Prostate gland (tissue), 2 donors: ENCODE data around the gene NPDC1. TPM values are rescaled to one million over a fixed set of nuclear protein-coding genes. Genes with fewer than 3 reads are reported as not detected.

Source experiments
- DNase-seq: peaks from one replicate; pipeline ENCODE4 v3.0.0-alpha.2; 2019; ENCODE audit warnings: low spot score
- H3K27ac ChIP-seq, 2 donors: fragments of 200-600 bp; sonication (generic); 2 replicates each; pipeline ENCODE4 v1.5.1; 2017 to 2019
- H3K27me3 ChIP-seq: fragments of 200-600 bp; sonication (generic); replicated peaks from 2 replicates; pipeline ENCODE4 v1.5.1; 2019; ENCODE audit not compliant: insufficient read depth
- H3K36me3 ChIP-seq, 2 donors: fragments of 200-600 bp; sonication (generic); 1 replicate in 1 of 2; 2 replicates in 1 of 2; pipeline versions ENCODE4 v1.5.1 to v1.8.1; 2017 to 2019
- H3K4me1 ChIP-seq: fragments of 200-600 bp; sonication (generic); replicated peaks from 2 replicates; pipeline ENCODE4 v1.5.1; 2019
- H3K4me3 ChIP-seq, 2 donors: fragments of 200-600 bp; sonication (generic); 2 replicates each; pipeline ENCODE4 v1.5.1; 2017 to 2019
- H3K9me3 ChIP-seq: fragments of 200-600 bp; sonication (generic); 2 replicates; pipeline ENCODE4 v1.5.1; 2017
- POLR2A ChIP-seq: fragments of 450-650 bp; IDR thresholded peaks from one replicate; pipeline ENCODE4 v1.6.1; 2016; ENCODE audit warnings: antibody characterized with exemption, mild to moderate bottlenecking
- POLR2AphosphoS5 ChIP-seq: sonication (generic); formaldehyde crosslinking; IDR thresholded peaks from one replicate; pipeline ENCODE4 v1.6.1; 2017; ENCODE audit warnings: antibody characterized with exemption
- WGBS: methylation state at CpG from one replicate; pipeline ENCODE4 v1.1.5; 2018; 5-methylcytosine and 5-hydroxymethylcytosine counted together
- intact Hi-C: fragments of 100-400 bp; cut with DNase I; formaldehyde crosslinking; loops from one replicate; pipeline ENCODE4 v1.14.2; 2022
- total RNA-seq, 2 donors: library from RNA; depleted of rRNA; stranded (reverse); fragments of >200 nt; gene quantifications; one replicate each; pipeline ENCODE4 v1.1.0, GENCODE V29; 2016
- TF ChIP-seq, protein P1 (sequence below), 4 experiments: fragments of 200-600 bp in 2 of 4; fragments of 450-650 bp in 2 of 4; sonication (generic) in 2 of 4; IDR thresholded peaks; 1 replicate in 3 of 4; 2 replicates in 1 of 4; pipeline ENCODE4 v1.5.1; 2016 to 2019; ENCODE audit warnings: antibody characterized with exemption in 4 of 4, mild to moderate bottlenecking in 2 of 4, moderate library complexity in 2 of 4

Gene NPDC1
- total RNA-seq, 2 donors from 2014 or later, result 384 to 427 TPM

DNA sequence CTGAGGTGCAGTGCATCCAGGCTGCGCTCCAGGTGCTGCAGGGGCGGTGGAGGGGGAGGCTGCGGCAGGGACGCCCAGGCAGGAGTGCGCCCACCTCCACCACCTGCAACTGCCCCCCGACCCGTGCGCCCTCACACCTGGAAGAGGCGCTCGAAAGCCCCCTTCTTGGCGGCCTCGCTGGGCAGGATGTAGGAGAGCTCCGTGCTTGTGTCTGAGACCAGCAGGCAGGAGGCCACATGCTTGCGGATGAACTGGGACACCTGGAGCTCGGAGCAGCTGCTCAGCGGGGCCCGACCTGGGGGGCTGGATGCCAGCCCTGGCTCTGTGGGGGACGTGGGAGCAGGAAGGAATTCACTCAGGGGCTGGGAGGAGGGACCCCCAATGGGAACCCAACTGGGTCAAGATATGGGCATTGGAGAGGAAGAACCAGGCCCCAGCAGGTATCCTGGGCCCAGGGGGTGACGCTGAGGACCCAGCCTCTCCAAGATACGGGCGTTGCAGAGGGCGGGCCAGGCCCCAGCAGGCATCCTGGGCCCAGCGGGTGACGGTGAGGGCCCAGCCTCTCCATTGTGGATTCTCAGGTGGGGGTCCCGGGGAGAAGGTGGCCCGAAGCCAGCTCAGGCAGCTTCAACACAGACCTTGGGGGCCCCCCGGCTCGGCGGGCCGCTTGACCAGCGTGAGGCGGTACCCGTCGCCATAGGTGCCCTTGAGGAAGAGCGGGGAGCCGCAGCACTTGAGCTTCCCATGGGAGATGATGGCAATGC, 31.0 kb downstream of the NPDC1 start:
- TF ChIP-seq POLR2A (no peak), POLR2AphosphoS5 (no peak)
- no peak overlapping the region for H3K27ac ChIP-seq
- H3K4me1 ChIP-seq, result no peaks in the 10 kb centered on the region
- H3K36me3 ChIP-seq, result no peaks in the 10 kb centered on the region
- H3K9me3 ChIP-seq, result no peaks in the 10 kb centered on the region
- no peaks in the 10 kb centered on the region for H3K27me3 ChIP-seq
- intact Hi-C loops, result no loop called here
- no peak overlapping the region for H3K4me3 ChIP-seq
- 93% methylated on average over 36 of the region's 36 CpGs for WGBS
- DNase-seq, result no peak

DNA sequence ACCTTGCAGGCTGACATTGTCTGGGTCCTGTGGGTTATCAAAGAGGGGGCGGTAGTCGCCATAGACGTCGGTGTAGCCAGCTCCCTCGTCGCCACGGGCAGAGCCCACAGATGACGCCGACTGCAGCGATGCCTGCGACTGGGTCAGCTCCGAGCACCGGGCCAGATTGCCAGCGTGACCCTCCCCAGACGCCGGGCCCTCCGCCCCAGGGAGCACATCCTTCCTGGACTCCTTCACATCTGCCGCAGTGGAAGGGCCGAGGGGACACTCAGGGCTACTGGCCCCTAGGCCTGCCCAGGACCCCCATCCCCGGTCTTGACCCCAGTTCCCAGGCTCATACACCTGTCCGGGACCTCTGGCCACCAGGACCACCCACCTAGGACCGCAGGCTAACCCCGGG, 31.8 kb downstream of the NPDC1 start:
- Histone ChIP-seq H3K9me3 (no peaks in the 10 kb centered on the region), H3K27me3 (no peaks in the 10 kb centered on the region), H3K4me1 (no peaks in the 10 kb centered on the region), H3K4me3 (no peak overlapping the region), H3K27ac (no peak overlapping the region), H3K36me3 (no peaks in the 10 kb centered on the region)
- WGBS, result 93% methylated on average over 23 of the region's 23 CpGs
- TF ChIP-seq POLR2AphosphoS5 (no peak), POLR2A (no peak)
- TF ChIP-seq, protein P1, sequence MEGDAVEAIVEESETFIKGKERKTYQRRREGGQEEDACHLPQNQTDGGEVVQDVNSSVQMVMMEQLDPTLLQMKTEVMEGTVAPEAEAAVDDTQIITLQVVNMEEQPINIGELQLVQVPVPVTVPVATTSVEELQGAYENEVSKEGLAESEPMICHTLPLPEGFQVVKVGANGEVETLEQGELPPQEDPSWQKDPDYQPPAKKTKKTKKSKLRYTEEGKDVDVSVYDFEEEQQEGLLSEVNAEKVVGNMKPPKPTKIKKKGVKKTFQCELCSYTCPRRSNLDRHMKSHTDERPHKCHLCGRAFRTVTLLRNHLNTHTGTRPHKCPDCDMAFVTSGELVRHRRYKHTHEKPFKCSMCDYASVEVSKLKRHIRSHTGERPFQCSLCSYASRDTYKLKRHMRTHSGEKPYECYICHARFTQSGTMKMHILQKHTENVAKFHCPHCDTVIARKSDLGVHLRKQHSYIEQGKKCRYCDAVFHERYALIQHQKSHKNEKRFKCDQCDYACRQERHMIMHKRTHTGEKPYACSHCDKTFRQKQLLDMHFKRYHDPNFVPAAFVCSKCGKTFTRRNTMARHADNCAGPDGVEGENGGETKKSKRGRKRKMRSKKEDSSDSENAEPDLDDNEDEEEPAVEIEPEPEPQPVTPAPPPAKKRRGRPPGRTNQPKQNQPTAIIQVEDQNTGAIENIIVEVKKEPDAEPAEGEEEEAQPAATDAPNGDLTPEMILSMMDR (IDR thresholded peaks at IDR 0.05), result no peak
- DNase-seq, result no peak
- intact Hi-C loops, result no loop called here

DNA sequence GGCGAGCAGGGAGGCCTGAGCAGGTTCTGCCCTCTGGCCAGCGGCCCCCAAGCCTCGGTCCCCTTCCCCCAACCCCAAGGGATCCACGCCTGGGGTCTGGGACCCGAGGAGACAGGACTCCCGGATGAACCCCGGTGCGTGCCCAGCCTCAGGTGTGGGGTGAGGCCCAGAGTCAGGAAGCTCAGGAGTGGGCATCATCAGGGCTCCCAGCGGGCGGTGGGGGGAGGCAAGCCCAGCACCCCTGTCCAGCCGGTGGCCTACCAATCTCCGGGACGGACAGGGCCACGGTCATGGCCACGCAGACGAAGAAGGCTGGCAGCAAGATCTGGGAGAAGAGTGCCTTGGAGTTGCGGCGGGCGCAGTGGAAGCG, 32.4 kb downstream of the NPDC1 start:
- Histone ChIP-seq H3K9me3 (no peaks in the 10 kb centered on the region), H3K27me3 (no peaks in the 10 kb centered on the region), H3K4me3 (no peak overlapping the region), H3K27ac (no peak overlapping the region), H3K36me3 (no peaks in the 10 kb centered on the region), H3K4me1 (no peaks in the 10 kb centered on the region)
- DNase-seq, result no peak
- WGBS, result 98% methylated on average over 18 of the region's 20 CpGs
- TF ChIP-seq POLR2AphosphoS5 (no peak), POLR2A (no peak)
- TF ChIP-seq, protein P1 (IDR thresholded peaks at IDR 0.05), result no peak
- intact Hi-C loops, result no loop called here

DNA sequence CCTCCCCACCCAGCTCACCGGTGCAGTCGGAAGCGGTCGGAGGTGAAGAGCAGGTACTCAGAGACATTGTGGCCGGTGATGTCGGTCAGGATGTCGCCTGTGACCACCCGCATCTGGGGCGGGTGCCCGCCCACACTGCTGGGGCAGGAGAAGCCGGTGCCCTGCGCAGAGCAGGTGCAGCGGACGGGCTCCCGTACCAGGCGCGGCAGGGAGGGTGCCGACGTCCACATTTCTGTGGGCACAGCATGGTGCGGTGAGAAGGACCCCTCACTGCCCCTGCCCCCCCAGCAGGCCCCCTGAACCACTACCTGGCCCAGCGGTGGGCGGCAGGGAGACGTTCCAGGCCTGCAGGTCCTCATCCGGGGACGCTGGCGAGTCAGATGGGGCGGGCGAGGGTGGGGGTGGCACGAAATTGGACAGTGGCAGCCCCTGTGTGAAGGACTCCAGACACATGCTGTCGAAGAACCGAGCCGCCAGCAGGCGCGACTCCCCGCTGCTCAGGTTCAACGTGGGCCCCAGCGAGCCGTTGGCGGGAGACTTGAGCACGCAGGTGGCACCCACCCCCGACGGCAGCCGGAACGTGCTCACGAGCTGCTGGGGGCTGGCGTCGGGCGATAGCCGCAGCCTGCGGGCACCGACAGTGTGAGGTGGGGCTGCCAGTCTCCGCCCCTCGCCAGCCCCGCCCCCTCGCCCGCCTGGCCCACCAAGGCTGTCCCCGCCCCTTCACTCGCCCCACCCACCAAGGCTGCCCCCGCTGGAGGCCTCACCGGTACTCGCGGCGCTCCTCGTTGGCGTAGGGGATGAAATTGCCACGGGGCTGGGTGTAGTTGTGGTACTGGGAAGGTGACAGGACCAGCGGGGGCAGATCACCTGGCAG, 33.0 kb downstream of the NPDC1 start:
- Histone ChIP-seq H3K36me3 (no peaks in the 10 kb centered on the region), H3K4me3 (no peak overlapping the region)
- intact Hi-C loops, result no loop called here

More for the DNA sequence above, 33.0 kb downstream of the NPDC1 start:
- Histone ChIP-seq H3K27me3 (no peaks in the 10 kb centered on the region), H3K4me1 (no peaks in the 10 kb centered on the region), H3K27ac (no peak overlapping the region), H3K9me3 (no peaks in the 10 kb centered on the region)
- DNase-seq, result no peak
- 87% methylated on average over 63 of the region's 67 CpGs for WGBS
- TF ChIP-seq POLR2A (no peak), POLR2AphosphoS5 (no peak)
- TF ChIP-seq, protein P1 (IDR thresholded peaks at IDR 0.05), result no peak
